H1 (cell line): ENCODE measurements around the gene RAD51B. TPM values are rescaled to one million over a fixed set of nuclear protein-coding genes. Genes with fewer than 3 reads are reported as not detected.

Source experiments
- CTCF ChIA-PET: fragments of 300-600 bp; sonication (Branson Sonifier 250); formaldehyde crosslinking; loops from one replicate; lab custom pipeline; 2021; ENCODE audit not compliant: partially characterized antibody; lab: Charles Lee
- POLR2A ChIA-PET: fragments of 300-600 bp; sonication (Branson Sonifier 250); formaldehyde crosslinking; loops from one replicate; lab custom pipeline; 2021; ENCODE audit warnings: inconsistent platforms; ENCODE audit not compliant: partially characterized antibody; lab: Charles Lee
- DNase-seq, 2 experiments: peaks; one replicate each; pipeline versions ENCODE4 v3.0.0 to v3.0.0-alpha.2; 2010 to 2022; ENCODE audit warnings: low spot score in 2 of 2, low read depth in 1 of 2, mixed read lengths in 1 of 2
- FAIRE-seq: peaks from 2 replicates; lab custom pipeline; 2011; peaks lifted over from hg19 to GRCh38; lab: Jason Lieb, UNC
- H2AFZ ChIP-seq: 2 replicates; pipeline ENCODE4 v1.8.1; 2012; ENCODE audit warnings: low read length, inconsistent platforms
- H2AK5ac ChIP-seq: 2 replicates; pipeline ENCODE4 v1.6.1; 2013; ENCODE audit warnings: low read depth, low read length
- H2BK120ac ChIP-seq: replicated peaks from 2 replicates; pipeline ENCODE3; 2013; ENCODE audit warnings: low read depth, low read length, inconsistent platforms
- H2BK12ac ChIP-seq: 2 replicates; pipeline ENCODE4 v1.6.1; 2013; ENCODE audit warnings: low read depth, low read length
- H2BK15ac ChIP-seq: 2 replicates; pipeline ENCODE4 v1.6.1; 2013; ENCODE audit warnings: low read length
- H2BK20ac ChIP-seq: 2 replicates; pipeline ENCODE4 v1.6.1; 2013; ENCODE audit warnings: low read length
- H2BK5ac ChIP-seq: 2 replicates; pipeline ENCODE4 v1.6.1; 2013; ENCODE audit warnings: low read depth, low read length
- H3K14ac ChIP-seq: 2 replicates; pipeline ENCODE4 v1.6.1; 2013; ENCODE audit warnings: inconsistent platforms; ENCODE audit not compliant: insufficient read length
- H3K18ac ChIP-seq: 2 replicates; pipeline ENCODE4 v1.6.1; 2013; ENCODE audit warnings: low read length; ENCODE audit errors: extremely low read depth
- H3K23ac ChIP-seq: 2 replicates; pipeline ENCODE4 v1.6.1; 2013; ENCODE audit warnings: inconsistent platforms; ENCODE audit not compliant: insufficient read length
- H3K23me2 ChIP-seq: 2 replicates; pipeline ENCODE4 v1.6.1; 2013; ENCODE audit warnings: low read depth, low read length
- H3K27ac ChIP-seq: 2 replicates; pipeline ENCODE4 v1.6.1; 2011; ENCODE audit warnings: low read depth, low read length, inconsistent platforms
- H3K27me3 ChIP-seq, 4 experiments: replicated peaks in 1 of 4; 1 replicate in 1 of 4; 2 replicates in 3 of 4; pipeline versions ENCODE4 v1.6.1 to v1.8.1; 2011 to 2013; ENCODE audit warnings: low read length in 3 of 4, mild to moderate bottlenecking in 3 of 4, inconsistent platforms in 2 of 4, mixed read lengths in 2 of 4, moderate library complexity in 1 of 4; ENCODE audit not compliant: control insufficient read depth in 3 of 4, insufficient read depth in 3 of 4; ENCODE audit errors: extremely low read depth in 1 of 4
- H3K36me3 ChIP-seq, 4 experiments: 2 replicates each; pipeline versions ENCODE4 v1.6.1 to v1.8.1; 2011 to 2013; ENCODE audit warnings: mild to moderate bottlenecking in 4 of 4, low read length in 3 of 4, moderate library complexity in 2 of 4, control low read depth in 1 of 4, inconsistent platforms in 1 of 4; ENCODE audit not compliant: insufficient read depth in 4 of 4, control insufficient read depth in 2 of 4
- H3K4ac ChIP-seq: replicated peaks from 2 replicates; pipeline ENCODE3; 2013; ENCODE audit warnings: low read length, low read depth, mixed read lengths, inconsistent platforms; ENCODE audit not compliant: insufficient read length
- H3K4me1 ChIP-seq, 4 experiments: replicated peaks in 1 of 4; 1 replicate in 1 of 4; 2 replicates in 3 of 4; pipeline versions ENCODE4 v1.6.1 to v1.8.1; 2011 to 2013; ENCODE audit warnings: low read length in 3 of 4, inconsistent platforms in 2 of 4, mixed read lengths in 1 of 4; ENCODE audit not compliant: insufficient read depth in 4 of 4, control insufficient read depth in 3 of 4
- H3K4me2 ChIP-seq, 2 experiments: 2 replicates each; pipeline versions ENCODE4 v1.6.1 to v1.8.1; 2011 to 2013; ENCODE audit warnings: low read depth in 2 of 2, low read length in 2 of 2, control low read depth in 1 of 2, inconsistent platforms in 1 of 2, mild to moderate bottlenecking in 1 of 2; ENCODE audit not compliant: insufficient read depth in 1 of 2
- H3K4me3 ChIP-seq, 4 experiments: fragments of 200-600, 300-600 bp in 1 of 4; sonication (generic), shearing (Covaris generic), sonication (Bioruptor Twin) in 1 of 4; 2 replicates each; pipeline versions ENCODE4 v1.5.1 to v1.8.1; 2011 to 2016; ENCODE audit warnings: low read length in 4 of 4, low read depth in 3 of 4, control low read depth in 2 of 4, inconsistent platforms in 2 of 4, mild to moderate bottlenecking in 2 of 4, mixed read lengths in 1 of 4, moderate library complexity in 1 of 4; ENCODE audit not compliant: insufficient read depth in 2 of 4; ENCODE audit errors: extremely low read depth in 1 of 4
- H3K56ac ChIP-seq: replicated peaks from 2 replicates; pipeline ENCODE3; 2013; ENCODE audit warnings: low read depth, mild to moderate bottlenecking, mixed read lengths, low read length, inconsistent platforms; ENCODE audit not compliant: insufficient read length
- H3K79me1 ChIP-seq: 2 replicates; pipeline ENCODE4 v1.6.1; 2013; ENCODE audit warnings: low read depth, low read length, control low read depth
- H3K79me2 ChIP-seq, 2 experiments: 2 replicates each; pipeline versions ENCODE4 v1.6.1 to v1.8.1; 2012 to 2013; ENCODE audit warnings: low read length in 2 of 2, mild to moderate bottlenecking in 2 of 2, inconsistent platforms in 1 of 2; ENCODE audit not compliant: insufficient read depth in 2 of 2, control insufficient read depth in 1 of 2
- H3K9ac ChIP-seq, 4 experiments: replicated peaks in 1 of 4; 1 replicate in 1 of 4; 2 replicates in 3 of 4; pipeline versions ENCODE4 v1.6.1 to v1.8.1; 2011 to 2013; ENCODE audit warnings: low read depth in 3 of 4, low read length in 3 of 4, control low read depth in 2 of 4, mild to moderate bottlenecking in 2 of 4, moderate library complexity in 2 of 4, inconsistent platforms in 1 of 4; ENCODE audit errors: extremely low read depth in 1 of 4
- H3K9me3 ChIP-seq, 2 experiments: 2 replicates each; pipeline versions ENCODE4 v1.6.1 to v1.8.1; 2012 to 2013; ENCODE audit warnings: mild to moderate bottlenecking in 2 of 2, moderate library complexity in 2 of 2, control low read depth in 1 of 2, inconsistent platforms in 1 of 2, low read depth in 1 of 2, low read length in 1 of 2, mixed read lengths in 1 of 2; ENCODE audit not compliant: insufficient read depth in 2 of 2
- H4K20me1 ChIP-seq, 2 experiments: replicated peaks in 1 of 2; 2 replicates each; pipeline versions ENCODE3 to v1.8.1; 2011 to 2013; ENCODE audit warnings: inconsistent platforms in 2 of 2, low read length in 2 of 2, mild to moderate bottlenecking in 1 of 2; ENCODE audit not compliant: insufficient read depth in 2 of 2, control insufficient read depth in 1 of 2
- H4K5ac ChIP-seq: 2 replicates; pipeline ENCODE4 v1.6.1; 2013; ENCODE audit warnings: low read length, low read depth, mixed read lengths, inconsistent platforms; ENCODE audit not compliant: insufficient read length
- H4K8ac ChIP-seq: 2 replicates; pipeline ENCODE4 v1.8.0; 2013; ENCODE audit warnings: mild to moderate bottlenecking, moderate library complexity, low read length, inconsistent platforms; ENCODE audit not compliant: insufficient read depth; ENCODE audit errors: extremely low read depth
- H4K91ac ChIP-seq: replicated peaks from 2 replicates; pipeline ENCODE3; 2013; ENCODE audit warnings: low read length, mixed read lengths, inconsistent platforms; ENCODE audit not compliant: insufficient read length
- BACH1 ChIP-seq: IDR thresholded peaks from 2 replicates; pipeline ENCODE4 v1.6.1; 2012; ENCODE audit warnings: low read length, improper control_type of control experiment
- KDM1A ChIP-seq: fragments of 200-600, 300-600 bp; sonication (generic); IDR thresholded peaks from 2 replicates; pipeline ENCODE4 v1.7.1; 2016; ENCODE audit warnings: mild to moderate bottlenecking, low read length, borderline replicate concordance
- RBBP5 ChIP-seq: IDR thresholded peaks from 2 replicates; pipeline ENCODE4 v1.7.1; 2012; ENCODE audit warnings: low read depth, mild to moderate bottlenecking, inconsistent platforms, low read length, moderate library complexity, borderline replicate concordance
- SIRT6 ChIP-seq: IDR thresholded peaks from one replicate; pipeline ENCODE4 v1.7.1; 2012; ENCODE audit warnings: low read length, inconsistent platforms
- SP1 ChIP-seq: IDR thresholded peaks from 2 replicates; pipeline ENCODE4 v1.6.1; 2011; ENCODE audit warnings: low read depth, low read length
- TAF1 ChIP-seq: IDR thresholded peaks from 2 replicates; pipeline ENCODE4 v1.6.1; 2011; ENCODE audit warnings: mild to moderate bottlenecking, low read depth, low read length
- polyA plus RNA-seq, 7 experiments: library from polyadenylated mRNA; depleted of rRNA in 3 of 7; stranded (reverse) in 5 of 7; unstranded in 2 of 7; fragments of >200 nt in 5 of 7; fragments of 200-250 nt in 2 of 7; gene quantifications; 1 replicate in 5 of 7; 2 replicates in 1 of 7; 4 replicates in 1 of 7; pipeline versions ENCODE4 v1.2.1 to v1.2.3, GENCODE V29; 2011 to 2013; ENCODE audit warnings: missing spikeins in 2 of 7, mixed read lengths in 2 of 7
- total RNA-seq: library from RNA; stranded (reverse); fragmentation: NEBNext Ultra II Directional; extraction: Animal tissue kit (Norgen Biotek cat#: 25700); gene quantifications from 2 replicates; pipeline ENCODE4 v1.2.1, GENCODE V29; 2021

Gene RAD51B
- total and polyA plus RNA-seq, 2 of the 8 experiments (the other 6 are each of a cell fraction or from before 2014, with no cell fraction given), result 3.9 to 14.9 TPM

GRCh38 chr14:68284333-68284732 lies 464.8 kb downstream of the RAD51B start:
- Histone ChIP-seq H4K91ac (no peak overlapping the region), H2BK20ac (no peak overlapping the region), H3K79me1 (no peaks in the 10 kb centered on the region)
- no peak for FAIRE-seq
- TF ChIP-seq TAF1 (no peak), SIRT6 (no peak), BACH1 (no peak), KDM1A (no peak), SP1 (no peak), RBBP5 (no peak)
- TF ChIP-seq, all 59 proteins: peak for 0
- no peak overlapping the region for H2AK5ac ChIP-seq
- ChIA-PET POLR2A (no interaction called here), CTCF (interaction anchor here (1.5 kb wide), 1 partner anchor 491 kb away, joined by 3 read pairs; no protein-coding TSS in a partner anchor)
- H3K18ac ChIP-seq, result no peak overlapping the region
- no peak for DNase-seq
- no peak overlapping the region for H4K5ac ChIP-seq
- H2BK15ac ChIP-seq, result no peak overlapping the region
- H2BK120ac ChIP-seq, result no peak overlapping the region
- no peaks in the 10 kb centered on the region for H3K27me3 ChIP-seq
- H2AFZ ChIP-seq, result no peak overlapping the region
- no peaks in the 10 kb centered on the region for H3K9me3 ChIP-seq
- H3K23me2 ChIP-seq, result no peaks in the 10 kb centered on the region
- no peak overlapping the region for H3K14ac ChIP-seq
- H3K23ac ChIP-seq, result no peak overlapping the region
- no peak overlapping the region for H3K4me3 ChIP-seq
- H3K27ac ChIP-seq, result no peak overlapping the region
- H3K9ac ChIP-seq, result no peak overlapping the region
- H3K79me2 ChIP-seq, result no peaks in the 10 kb centered on the region
- H3K4ac ChIP-seq, result no peak overlapping the region
- H4K8ac ChIP-seq, result no peak overlapping the region
- H2BK5ac ChIP-seq, result no peak overlapping the region
- no peak overlapping the region for H2BK12ac ChIP-seq
- no peaks in the 10 kb centered on the region for H3K36me3 ChIP-seq
- H3K56ac ChIP-seq, result no peak overlapping the region
- no peaks in the 10 kb centered on the region for H4K20me1 ChIP-seq
- no peak overlapping the region for H3K4me2 ChIP-seq
- H3K4me1 ChIP-seq, result peaks cover 4 to 15% (median 6%) of the 10 kb centered on the region in 4 experiments; a peak in 6 of 7 replicates
